ENCODE data around the gene PEX10.

Gene PEX10

GRCh38 chr1:2363847-2364513 is 48.4 kb downstream of the PEX10 start:
- H3K4me1 ChIP-seq (ENCODE audit: control insufficient read depth, insufficient read depth, low read length): peaks cover 4% of the 10 kb centered on the region
- no peaks in the 10 kb centered on the region for H3K27me3 ChIP-seq (ENCODE audit: control insufficient read depth, insufficient read depth, low read length)
- no peak overlapping the region for H3K27ac ChIP-seq (ENCODE audit: low read depth, low read length)
- H3K4me3 ChIP-seq (ENCODE audit: low read length): no peak overlapping the region
- H3K9ac ChIP-seq (ENCODE audit: low read length): no peak overlapping the region
- no peaks in the 10 kb centered on the region for H3K36me3 ChIP-seq (ENCODE audit: control insufficient read depth, insufficient read depth, low read length)

- H3K36me3 ChIP-seq (ENCODE audit: control insufficient read depth, insufficient read depth, low read length): no peaks in the 10 kb centered on the region
- H3K4me3 ChIP-seq (ENCODE audit: low read length): no peak overlapping the region
- no peak overlapping the region for H3K27ac ChIP-seq (ENCODE audit: low read depth, low read length)
- no peaks in the 10 kb centered on the region for H3K27me3 ChIP-seq (ENCODE audit: control insufficient read depth, insufficient read depth, low read length)
- peaks cover 4% of the 10 kb centered on the region for H3K4me1 ChIP-seq (ENCODE audit: control insufficient read depth, insufficient read depth, low read length)
- no peak overlapping the region for H3K9ac ChIP-seq (ENCODE audit: low read length)
These were observed 51.6 kb downstream of the PEX10 start for GRCh38 chr1:2360588-2361364.

GRCh38 chr1:2358651-2359640 is 53.4 kb downstream of the PEX10 start:
- Histone ChIP-seq H3K9ac (ENCODE audit: low read length) (no peak overlapping the region), H3K4me3 (ENCODE audit: low read length) (no peak overlapping the region), H3K27ac (ENCODE audit: low read depth, low read length) (no peak overlapping the region), H3K36me3 (ENCODE audit: control insufficient read depth, insufficient read depth, low read length) (no peaks in the 10 kb centered on the region), H3K27me3 (ENCODE audit: control insufficient read depth, insufficient read depth, low read length) (no peaks in the 10 kb centered on the region), H3K4me1 (ENCODE audit: control insufficient read depth, insufficient read depth, low read length) (peaks cover 8% of the 10 kb centered on the region)

GRCh38 chr1:2358072-2358471 is 54.3 kb downstream of the PEX10 start:
- Histone ChIP-seq H3K27me3 (ENCODE audit: control insufficient read depth, insufficient read depth, low read length) (no peaks in the 10 kb centered on the region), H3K4me3 (ENCODE audit: low read length) (no peak overlapping the region), H3K4me1 (ENCODE audit: control insufficient read depth, insufficient read depth, low read length) (peaks cover 8% of the 10 kb centered on the region), H3K9ac (ENCODE audit: low read length) (no peak overlapping the region), H3K27ac (ENCODE audit: low read depth, low read length) (no peak overlapping the region), H3K36me3 (ENCODE audit: control insufficient read depth, insufficient read depth, low read length) (no peaks in the 10 kb centered on the region)

- H3K36me3 ChIP-seq (ENCODE audit: control insufficient read depth, insufficient read depth, low read length): no peaks in the 10 kb centered on the region
- no peak overlapping the region for H3K9ac ChIP-seq (ENCODE audit: low read length)
- H3K27me3 ChIP-seq (ENCODE audit: control insufficient read depth, insufficient read depth, low read length): no peaks in the 10 kb centered on the region
- H3K4me1 ChIP-seq (ENCODE audit: control insufficient read depth, insufficient read depth, low read length): peaks cover 8% of the 10 kb centered on the region
- H3K4me3 ChIP-seq (ENCODE audit: low read length): no peak overlapping the region
- H3K27ac ChIP-seq (ENCODE audit: low read depth, low read length): no peak overlapping the region
These were observed 55.2 kb downstream of the PEX10 start for GRCh38 chr1:2356911-2357845.

- Histone ChIP-seq H3K9ac (ENCODE audit: low read length) (no peak overlapping the region), H3K4me3 (ENCODE audit: low read length) (no peak overlapping the region), H3K36me3 (ENCODE audit: control insufficient read depth, insufficient read depth, low read length) (no peaks in the 10 kb centered on the region), H3K4me1 (ENCODE audit: control insufficient read depth, insufficient read depth, low read length) (peaks cover 8% of the 10 kb centered on the region), H3K27ac (ENCODE audit: low read depth, low read length) (no peak overlapping the region), H3K27me3 (ENCODE audit: control insufficient read depth, insufficient read depth, low read length) (no peaks in the 10 kb centered on the region)
These were observed 56.0 kb downstream of the PEX10 start for GRCh38 chr1:2356401-2356800.

GRCh38 chr1:2355373-2356261 is 56.7 kb downstream of the PEX10 start:
- Histone ChIP-seq H3K27ac (ENCODE audit: low read depth, low read length) (no peak overlapping the region), H3K4me1 (ENCODE audit: control insufficient read depth, insufficient read depth, low read length) (peaks cover 4% of the 10 kb centered on the region), H3K4me3 (ENCODE audit: low read length) (no peak overlapping the region), H3K36me3 (ENCODE audit: control insufficient read depth, insufficient read depth, low read length) (no peaks in the 10 kb centered on the region), H3K9ac (ENCODE audit: low read length) (no peak overlapping the region), H3K27me3 (ENCODE audit: control insufficient read depth, insufficient read depth, low read length) (no peaks in the 10 kb centered on the region)

- peaks cover 4% of the 10 kb centered on the region for H3K4me1 ChIP-seq (ENCODE audit: control insufficient read depth, insufficient read depth, low read length)
- H3K36me3 ChIP-seq (ENCODE audit: control insufficient read depth, insufficient read depth, low read length): no peaks in the 10 kb centered on the region
- H3K27ac ChIP-seq (ENCODE audit: low read depth, low read length): no peak overlapping the region
- no peak overlapping the region for H3K4me3 ChIP-seq (ENCODE audit: low read length)
- H3K9ac ChIP-seq (ENCODE audit: low read length): no peak overlapping the region
- no peaks in the 10 kb centered on the region for H3K27me3 ChIP-seq (ENCODE audit: control insufficient read depth, insufficient read depth, low read length)
These were observed 57.6 kb downstream of the PEX10 start for GRCh38 chr1:2354511-2355372.
